ENCODE measurements around the gene DIP2C.

- TF ChIP-seq CTCF (IDR thresholded peaks at IDR 0.05) (no peak), POLR2AphosphoS5 (IDR thresholded peaks at IDR 0.05) (no peak)
Measured at GRCh38 chr10:650886-651615, 38.4 kb downstream of the DIP2C start.

All from stomach (tissue), 4 donors.